GM12878 (cell line): ENCODE measurements around the gene SPON2.

Source experiments
- DPF2 ChIP-seq: fragments of 450-650 bp; IDR thresholded peaks from 2 replicates; pipeline ENCODE4 v1.6.1; 2017; ENCODE audit warnings: mild to moderate bottlenecking
- EZH2 ChIP-seq: IDR thresholded peaks from 2 replicates; pipeline ENCODE4 v1.6.1; 2012; ENCODE audit warnings: low read depth, mild to moderate bottlenecking, control low read depth, inconsistent platforms, low read length, borderline replicate concordance; ENCODE audit not compliant: control insufficient read depth
- GATAD2B ChIP-seq: fragments of 450-650 bp; conservative IDR thresholded peaks from 2 replicates; pipeline ENCODE4 v1.6.1; 2017; ENCODE audit warnings: low read depth, mild to moderate bottlenecking, moderate library complexity
- POLR2A ChIP-seq: IDR thresholded peaks from 2 replicates; pipeline ENCODE4 v1.6.1; 2011; ENCODE audit warnings: low read depth, mild to moderate bottlenecking, low read length
- TAF1 ChIP-seq: IDR thresholded peaks from 2 replicates; pipeline ENCODE4 v1.6.1; 2011; ENCODE audit warnings: mild to moderate bottlenecking, low read depth, low read length, borderline replicate concordance
- TCF12 ChIP-seq: IDR thresholded peaks from 2 replicates; pipeline ENCODE4 v1.6.1; 2011; ENCODE audit warnings: low read depth, mild to moderate bottlenecking, low read length
- TF ChIP-seq, protein P1 (sequence below), 3 experiments: IDR thresholded peaks in 2 of 3; conservative IDR thresholded peaks in 1 of 3; 2 replicates each; pipeline ENCODE4 v1.5.1; 2011; ENCODE audit warnings: low read depth in 3 of 3, low read length in 3 of 3, mild to moderate bottlenecking in 3 of 3, control low read depth in 2 of 3, moderate library complexity in 2 of 3, inconsistent platforms in 1 of 3, mixed read lengths in 1 of 3; ENCODE audit not compliant: control insufficient read depth in 2 of 3, insufficient read depth in 1 of 3; ENCODE audit errors: extremely low read depth in 1 of 3
- TF ChIP-seq, protein P2 (sequence below): IDR thresholded peaks from 2 replicates; pipeline ENCODE4 v1.6.1; 2012; ENCODE audit warnings: low read depth, low read length, improper control_type of control experiment

DNA sequence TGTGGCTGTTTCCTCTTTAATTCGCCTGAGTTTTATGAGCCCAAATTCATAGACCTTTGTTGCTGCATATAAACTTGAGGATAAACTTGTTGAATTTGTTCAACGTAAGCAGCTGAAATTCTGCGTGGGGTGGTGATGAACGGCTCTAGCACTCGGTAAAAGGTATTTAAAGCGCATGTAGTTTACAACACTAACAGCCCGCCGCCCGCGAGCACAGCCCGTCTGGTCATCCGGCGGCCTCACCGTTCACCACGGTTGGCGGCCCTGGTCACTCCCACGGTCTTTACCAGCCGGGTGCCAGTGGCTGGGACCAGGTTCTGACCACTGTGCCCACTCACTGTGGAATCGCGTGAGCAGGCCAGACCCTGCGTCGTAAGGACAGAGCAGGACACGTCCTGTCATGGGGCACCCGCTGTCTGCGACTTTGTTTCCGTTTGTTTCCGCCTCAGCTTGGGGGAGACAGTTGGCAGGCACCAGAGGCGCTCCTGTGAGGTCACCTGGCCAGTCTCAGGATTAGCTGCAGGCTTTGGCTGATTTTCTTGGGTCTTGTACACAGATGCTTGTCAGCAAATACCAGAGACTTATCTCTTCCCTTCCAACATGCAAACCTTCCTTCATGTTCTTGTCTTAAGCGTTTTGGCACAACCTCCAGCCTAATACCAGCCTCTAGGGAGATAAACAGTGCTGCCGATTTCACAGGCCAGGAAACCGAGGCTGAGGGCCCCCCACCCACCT is 36.8 kb upstream of the SPON2 start:
- TF ChIP-seq DPF2 (no peak), GATAD2B (no peak), TAF1 (no peak), EZH2 (no peak), TCF12 (no peak), POLR2A (no peak)
- TF ChIP-seq, protein P1, sequence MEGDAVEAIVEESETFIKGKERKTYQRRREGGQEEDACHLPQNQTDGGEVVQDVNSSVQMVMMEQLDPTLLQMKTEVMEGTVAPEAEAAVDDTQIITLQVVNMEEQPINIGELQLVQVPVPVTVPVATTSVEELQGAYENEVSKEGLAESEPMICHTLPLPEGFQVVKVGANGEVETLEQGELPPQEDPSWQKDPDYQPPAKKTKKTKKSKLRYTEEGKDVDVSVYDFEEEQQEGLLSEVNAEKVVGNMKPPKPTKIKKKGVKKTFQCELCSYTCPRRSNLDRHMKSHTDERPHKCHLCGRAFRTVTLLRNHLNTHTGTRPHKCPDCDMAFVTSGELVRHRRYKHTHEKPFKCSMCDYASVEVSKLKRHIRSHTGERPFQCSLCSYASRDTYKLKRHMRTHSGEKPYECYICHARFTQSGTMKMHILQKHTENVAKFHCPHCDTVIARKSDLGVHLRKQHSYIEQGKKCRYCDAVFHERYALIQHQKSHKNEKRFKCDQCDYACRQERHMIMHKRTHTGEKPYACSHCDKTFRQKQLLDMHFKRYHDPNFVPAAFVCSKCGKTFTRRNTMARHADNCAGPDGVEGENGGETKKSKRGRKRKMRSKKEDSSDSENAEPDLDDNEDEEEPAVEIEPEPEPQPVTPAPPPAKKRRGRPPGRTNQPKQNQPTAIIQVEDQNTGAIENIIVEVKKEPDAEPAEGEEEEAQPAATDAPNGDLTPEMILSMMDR (IDR thresholded peaks at IDR 0.05 in 2 of 3, conservative IDR thresholded peaks at IDR 0.05 in 1 of 3; ENCODE audit: control insufficient read depth in 2 of 3, extremely low read depth in 1 of 3, insufficient read depth in 1 of 3, low read depth in 3 of 3, low read length in 3 of 3) = no peak
- TF ChIP-seq, protein P2, sequence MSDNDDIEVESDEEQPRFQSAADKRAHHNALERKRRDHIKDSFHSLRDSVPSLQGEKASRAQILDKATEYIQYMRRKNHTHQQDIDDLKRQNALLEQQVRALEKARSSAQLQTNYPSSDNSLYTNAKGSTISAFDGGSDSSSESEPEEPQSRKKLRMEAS = no peak
